ENCODE results near the gene FAM20A.

The FAM20A gene

DNA sequence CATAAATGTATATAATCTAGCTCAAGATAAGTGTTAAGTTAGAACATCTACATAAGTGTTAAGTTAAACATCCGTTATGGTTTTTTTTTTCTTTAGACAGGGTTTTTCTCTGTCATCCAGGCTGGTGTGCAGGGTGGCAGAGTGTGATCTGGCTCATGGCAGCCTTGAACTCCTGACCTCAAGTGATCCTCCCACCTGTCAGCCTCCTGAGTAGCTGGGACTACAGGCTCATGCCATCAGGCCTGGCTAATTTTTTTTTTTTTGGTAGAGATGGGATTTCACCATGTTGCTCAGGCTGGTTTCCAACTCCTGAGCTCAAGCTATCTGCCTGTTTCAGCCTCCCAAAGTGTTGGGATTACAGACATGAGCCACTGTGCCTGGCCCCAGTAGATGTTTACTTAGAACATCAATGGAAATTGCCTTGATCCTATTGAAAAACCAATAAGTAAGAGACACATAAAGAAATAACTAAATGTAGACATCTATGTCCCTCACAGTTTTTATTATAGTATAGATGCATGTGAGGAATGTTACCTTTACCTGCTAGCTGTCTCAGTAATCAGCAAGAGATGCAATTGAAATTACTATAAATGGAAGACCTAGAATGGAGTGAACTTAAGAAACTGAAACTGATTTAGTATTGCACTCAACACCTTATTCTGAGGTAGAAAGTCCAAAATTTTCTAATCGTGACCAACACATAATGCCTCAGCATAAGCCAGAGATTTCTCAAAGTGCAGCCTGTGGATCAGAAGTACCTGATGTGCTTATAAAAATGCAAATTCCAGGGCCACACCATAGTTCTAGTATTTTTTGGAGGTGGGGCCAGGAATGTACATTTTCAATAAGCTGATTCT is 5.5 kb upstream of the FAM20A start:
- TF ChIP-seq, protein P1, sequence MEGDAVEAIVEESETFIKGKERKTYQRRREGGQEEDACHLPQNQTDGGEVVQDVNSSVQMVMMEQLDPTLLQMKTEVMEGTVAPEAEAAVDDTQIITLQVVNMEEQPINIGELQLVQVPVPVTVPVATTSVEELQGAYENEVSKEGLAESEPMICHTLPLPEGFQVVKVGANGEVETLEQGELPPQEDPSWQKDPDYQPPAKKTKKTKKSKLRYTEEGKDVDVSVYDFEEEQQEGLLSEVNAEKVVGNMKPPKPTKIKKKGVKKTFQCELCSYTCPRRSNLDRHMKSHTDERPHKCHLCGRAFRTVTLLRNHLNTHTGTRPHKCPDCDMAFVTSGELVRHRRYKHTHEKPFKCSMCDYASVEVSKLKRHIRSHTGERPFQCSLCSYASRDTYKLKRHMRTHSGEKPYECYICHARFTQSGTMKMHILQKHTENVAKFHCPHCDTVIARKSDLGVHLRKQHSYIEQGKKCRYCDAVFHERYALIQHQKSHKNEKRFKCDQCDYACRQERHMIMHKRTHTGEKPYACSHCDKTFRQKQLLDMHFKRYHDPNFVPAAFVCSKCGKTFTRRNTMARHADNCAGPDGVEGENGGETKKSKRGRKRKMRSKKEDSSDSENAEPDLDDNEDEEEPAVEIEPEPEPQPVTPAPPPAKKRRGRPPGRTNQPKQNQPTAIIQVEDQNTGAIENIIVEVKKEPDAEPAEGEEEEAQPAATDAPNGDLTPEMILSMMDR (IDR thresholded peaks at IDR 0.05; ENCODE audit: low read depth, low read length): no peak
- Histone ChIP-seq H3K9me3 (ENCODE audit: severe bottlenecking) (peaks cover 6% of the 10 kb centered on the region), H3K27ac (no peak overlapping the region), H3K36me3 (no peaks in the 10 kb centered on the region), H3K4me3 (ENCODE audit: low read depth, low read length) (no peak overlapping the region), H3K27me3 (ENCODE audit: insufficient read depth, low read depth, severe bottlenecking) (peaks cover 5% of the 10 kb centered on the region)
- no peak for DNase-seq

DNA sequence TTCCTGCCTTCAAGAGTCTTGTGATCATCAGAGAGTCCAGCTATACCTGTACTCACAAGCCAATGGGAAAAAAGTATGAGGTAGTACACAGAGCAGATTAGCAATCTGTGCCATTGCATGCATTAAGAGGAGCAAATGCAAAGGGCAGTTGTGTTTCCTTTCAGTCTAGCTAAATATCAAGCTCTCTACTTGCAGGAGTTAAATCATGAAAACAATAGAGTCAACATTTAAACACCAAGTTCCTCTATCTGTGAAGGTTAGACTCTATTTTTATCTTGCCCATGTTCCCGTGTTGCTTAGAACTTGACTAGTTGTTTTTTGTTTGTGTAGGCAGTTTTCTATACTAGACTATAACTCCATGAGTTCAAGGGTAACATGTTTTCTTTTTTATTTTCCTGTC is 4.7 kb upstream of the FAM20A start:
- Histone ChIP-seq H3K27ac (no peak overlapping the region), H3K27me3 (ENCODE audit: insufficient read depth, low read depth, severe bottlenecking) (peaks cover 11% of the 10 kb centered on the region), H3K36me3 (no peaks in the 10 kb centered on the region), H3K4me3 (ENCODE audit: low read depth, low read length) (no peak overlapping the region), H3K9me3 (ENCODE audit: severe bottlenecking) (peaks cover 6% of the 10 kb centered on the region)
- DNase-seq: no peak
- TF ChIP-seq, protein P1 (IDR thresholded peaks at IDR 0.05; ENCODE audit: low read depth, low read length): no peak

DNA sequence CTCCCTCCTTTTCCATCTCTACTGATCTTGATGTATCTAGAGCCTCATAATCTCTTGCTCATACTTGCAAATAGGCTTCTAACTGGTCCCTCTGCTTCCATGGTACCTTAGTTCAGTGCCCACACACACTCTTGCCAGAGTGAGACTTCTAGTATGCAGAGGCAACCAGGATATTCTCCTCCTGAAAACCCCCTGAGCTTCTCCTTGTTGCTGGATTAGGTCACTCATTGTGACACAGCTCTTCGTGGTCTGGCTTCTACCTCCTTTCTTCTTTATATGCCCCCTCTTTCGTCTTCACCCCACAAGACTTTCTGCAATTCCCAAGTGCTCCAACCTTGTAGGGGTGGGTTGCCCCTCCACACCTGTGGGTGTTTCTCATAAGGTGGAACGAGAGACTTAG is 2.5 kb upstream of the FAM20A start:
- Histone ChIP-seq H3K36me3 (no peaks in the 10 kb centered on the region), H3K4me3 (ENCODE audit: low read depth, low read length) (no peak overlapping the region), H3K27ac (no peak overlapping the region), H3K9me3 (ENCODE audit: severe bottlenecking) (peaks cover 6% of the 10 kb centered on the region), H3K27me3 (ENCODE audit: insufficient read depth, low read depth, severe bottlenecking) (peaks cover 24% of the 10 kb centered on the region)
- TF ChIP-seq, protein P1 (IDR thresholded peaks at IDR 0.05; ENCODE audit: low read depth, low read length): no peak
- DNase-seq: no peak

DNA sequence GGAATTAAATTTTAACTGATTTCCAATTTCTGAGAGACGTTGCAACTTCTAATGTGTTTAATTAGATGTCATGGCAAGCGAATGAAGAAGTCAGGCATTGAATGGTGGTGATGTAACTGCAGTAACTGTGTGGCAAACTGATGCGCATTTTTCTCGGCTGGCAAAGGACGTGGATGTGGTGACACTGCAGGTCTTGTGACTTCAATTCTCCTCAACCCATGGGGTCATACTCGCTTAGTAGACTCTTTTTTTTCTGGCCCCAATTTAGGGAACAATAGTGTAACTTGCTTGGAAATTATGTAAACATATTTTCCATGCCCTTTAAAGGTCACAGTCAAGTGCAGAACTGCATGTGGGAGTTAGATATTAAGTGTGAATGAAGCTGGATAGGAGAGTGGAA is 1.9 kb upstream of the FAM20A start:
- Histone ChIP-seq H3K4me3 (ENCODE audit: low read depth, low read length) (no peak overlapping the region), H3K36me3 (no peaks in the 10 kb centered on the region), H3K27me3 (ENCODE audit: insufficient read depth, low read depth, severe bottlenecking) (peaks cover 24% of the 10 kb centered on the region), H3K9me3 (ENCODE audit: severe bottlenecking) (peaks cover 5% of the 10 kb centered on the region), H3K27ac (no peak overlapping the region)
- TF ChIP-seq, protein P1 (IDR thresholded peaks at IDR 0.05; ENCODE audit: low read depth, low read length): no peak
- DNase-seq: no peak

DNA sequence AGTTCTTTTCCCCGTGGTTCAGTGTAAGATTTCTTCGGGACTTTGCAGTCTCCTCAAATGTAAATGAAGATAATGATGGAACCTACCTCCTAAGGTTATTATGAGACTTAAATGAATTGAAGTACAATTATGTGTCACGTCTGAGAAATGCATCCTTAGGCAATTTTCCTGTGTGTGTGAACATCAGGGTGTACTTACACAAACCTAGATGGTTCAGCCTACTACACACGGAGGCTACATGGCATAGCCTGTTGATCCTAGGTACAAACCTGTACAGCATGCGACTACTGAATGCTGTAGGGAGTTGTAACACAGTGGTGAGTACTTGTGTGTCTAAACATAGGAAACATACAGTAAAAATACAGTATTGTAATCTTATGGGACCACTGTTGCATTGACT is 1.1 kb upstream of the FAM20A start:
- Histone ChIP-seq H3K4me3 (ENCODE audit: low read depth, low read length) (no peak overlapping the region), H3K36me3 (no peaks in the 10 kb centered on the region), H3K9me3 (ENCODE audit: severe bottlenecking) (peaks cover 3% of the 10 kb centered on the region), H3K27ac (no peak overlapping the region), H3K27me3 (ENCODE audit: insufficient read depth, low read depth, severe bottlenecking) (peaks cover 24% of the 10 kb centered on the region)
- no peak for DNase-seq
- TF ChIP-seq, protein P1 (IDR thresholded peaks at IDR 0.05; ENCODE audit: low read depth, low read length): no peak

Data from WERI-Rb-1 (cell line).